ENCODE measurements around the gene LCMT1.

Gene LCMT1

DNA sequence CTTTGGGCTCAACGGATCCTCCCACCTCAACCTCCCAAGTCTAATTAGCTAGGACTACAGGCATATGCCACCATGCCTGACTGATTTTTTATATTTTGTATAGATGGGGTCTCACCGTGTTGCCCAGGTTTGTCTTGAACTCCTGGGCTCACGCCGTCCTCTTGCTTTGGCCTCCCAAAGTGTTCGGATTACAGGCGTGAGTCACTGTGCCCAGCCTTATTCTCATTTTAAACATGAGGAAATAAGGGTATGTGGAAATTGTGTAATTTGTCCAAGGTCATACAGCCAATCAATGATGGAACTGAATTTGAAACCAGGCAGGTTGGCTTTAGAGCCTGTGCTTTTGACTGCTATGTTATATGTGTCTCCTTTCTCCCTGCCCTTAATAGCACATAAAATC, 77.8 kb downstream of the LCMT1 start:
- H3K9ac ChIP-seq (ENCODE audit: low read depth in 1 of 2, low read length in 2 of 2) = no peak overlapping the region
- no peaks in the 10 kb centered on the region for H3K4me1 ChIP-seq (ENCODE audit: control insufficient read depth in 1 of 2, insufficient read depth in 2 of 2, low read length in 2 of 2)
- no peaks in the 10 kb centered on the region for H3K36me3 ChIP-seq (ENCODE audit: control insufficient read depth in 1 of 2, insufficient read depth in 2 of 2, low read length in 2 of 2)
- no peak overlapping the region for H3K27ac ChIP-seq (ENCODE audit: low read depth, low read length)
- H3K27me3 ChIP-seq (ENCODE audit: control insufficient read depth in 1 of 2, insufficient read depth in 2 of 2, low read length in 2 of 2) = no peaks in the 10 kb centered on the region
- H3K4me3 ChIP-seq (ENCODE audit: low read depth in 1 of 2, low read length in 2 of 2) = no peak overlapping the region
- no peaks in the 10 kb centered on the region for H3K9me3 ChIP-seq (ENCODE audit: control insufficient read depth in 1 of 2, low read length in 2 of 2)

DNA sequence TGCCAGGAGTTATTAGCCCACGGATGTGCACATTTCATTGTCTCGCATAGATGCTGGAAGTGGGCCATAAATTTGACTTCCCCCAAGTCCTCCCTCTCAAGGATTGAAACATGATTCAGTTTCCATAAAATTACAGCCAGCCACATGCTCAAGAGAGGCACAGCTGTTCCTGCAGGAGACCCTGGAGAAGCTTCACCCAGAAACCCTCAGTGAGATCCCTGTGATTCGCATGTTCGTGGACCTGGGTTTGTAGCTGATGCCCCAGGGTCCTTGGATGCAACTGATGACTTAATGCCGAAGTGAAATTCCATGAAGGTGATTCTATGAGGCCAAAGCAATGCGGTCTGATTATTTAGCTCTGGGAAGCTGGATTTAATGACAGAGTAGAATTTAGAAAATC, 80.6 kb downstream of the LCMT1 start:
- no peak overlapping the region for H3K4me3 ChIP-seq (ENCODE audit: low read depth in 1 of 2, low read length in 2 of 2)
- no peaks in the 10 kb centered on the region for H3K4me1 ChIP-seq (ENCODE audit: control insufficient read depth in 1 of 2, insufficient read depth in 2 of 2, low read length in 2 of 2)
- H3K27ac ChIP-seq (ENCODE audit: low read depth, low read length) = no peak overlapping the region
- no peaks in the 10 kb centered on the region for H3K9me3 ChIP-seq (ENCODE audit: control insufficient read depth in 1 of 2, low read length in 2 of 2)
- no peaks in the 10 kb centered on the region for H3K36me3 ChIP-seq (ENCODE audit: control insufficient read depth in 1 of 2, insufficient read depth in 2 of 2, low read length in 2 of 2)
- no peaks in the 10 kb centered on the region for H3K27me3 ChIP-seq (ENCODE audit: control insufficient read depth in 1 of 2, insufficient read depth in 2 of 2, low read length in 2 of 2)
- H3K9ac ChIP-seq (ENCODE audit: low read depth in 1 of 2, low read length in 2 of 2) = no peak overlapping the region

DNA sequence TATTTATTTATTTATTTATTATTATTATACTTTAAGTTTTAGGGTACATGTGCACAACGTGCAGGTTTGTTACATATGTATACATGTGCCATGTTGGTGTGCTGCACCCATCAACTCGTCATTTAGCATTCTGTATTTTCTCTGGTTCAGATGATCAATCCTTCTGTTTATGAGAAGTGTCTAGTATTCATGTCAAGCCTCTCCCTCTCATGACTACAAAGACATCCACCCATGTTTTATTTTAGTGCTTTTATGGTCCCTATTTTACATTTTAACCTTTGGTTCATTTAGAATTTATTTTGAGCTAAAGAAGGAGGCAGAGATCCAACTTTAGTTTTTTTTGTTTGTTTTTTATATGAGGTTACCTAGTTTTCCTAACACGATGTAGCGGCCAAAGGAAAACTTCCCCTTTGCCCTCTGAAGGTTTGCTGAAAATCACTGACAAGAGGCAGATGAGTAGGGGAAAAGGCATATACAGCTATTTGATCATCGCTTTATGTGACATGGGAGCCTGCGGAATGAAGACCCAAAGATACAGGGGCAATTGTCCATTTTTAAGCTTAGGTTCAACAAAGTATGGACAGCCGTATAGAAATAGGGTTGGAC, 82.8 kb downstream of the LCMT1 start:
- no peaks in the 10 kb centered on the region for H3K4me1 ChIP-seq (ENCODE audit: control insufficient read depth in 1 of 2, insufficient read depth in 2 of 2, low read length in 2 of 2)
- H3K9me3 ChIP-seq (ENCODE audit: control insufficient read depth in 1 of 2, low read length in 2 of 2) = no peaks in the 10 kb centered on the region
- no peak overlapping the region for H3K9ac ChIP-seq (ENCODE audit: low read depth in 1 of 2, low read length in 2 of 2)
- H3K27me3 ChIP-seq (ENCODE audit: control insufficient read depth in 1 of 2, insufficient read depth in 2 of 2, low read length in 2 of 2) = no peaks in the 10 kb centered on the region
- no peak overlapping the region for H3K4me3 ChIP-seq (ENCODE audit: low read depth in 1 of 2, low read length in 2 of 2)
- no peaks in the 10 kb centered on the region for H3K36me3 ChIP-seq (ENCODE audit: control insufficient read depth in 1 of 2, insufficient read depth in 2 of 2, low read length in 2 of 2)
- H3K27ac ChIP-seq (ENCODE audit: low read depth, low read length) = no peak overlapping the region

DNA sequence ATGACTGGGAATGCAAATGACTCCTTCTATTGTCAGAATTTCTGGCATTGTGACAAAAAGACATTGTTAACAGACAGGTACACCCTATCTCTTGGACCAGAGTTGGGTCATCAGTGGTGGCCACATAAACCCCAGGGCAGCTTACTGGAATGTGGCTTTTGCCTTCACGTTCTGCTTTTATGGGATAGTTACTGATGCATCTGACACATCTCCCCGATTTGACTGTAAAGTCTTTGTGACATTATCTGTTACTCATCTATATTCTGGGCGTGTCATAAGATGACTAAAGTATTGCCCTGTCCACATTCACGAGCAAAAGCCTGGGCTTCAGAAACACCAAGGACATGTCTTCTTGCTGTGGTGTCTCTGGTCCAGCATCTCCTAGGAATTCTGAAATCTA, 86.5 kb downstream of the LCMT1 start:
- Histone ChIP-seq H3K9ac (ENCODE audit: low read depth in 1 of 2, low read length in 2 of 2) (no peak overlapping the region), H3K36me3 (ENCODE audit: control insufficient read depth in 1 of 2, insufficient read depth in 2 of 2, low read length in 2 of 2) (no peaks in the 10 kb centered on the region), H3K9me3 (ENCODE audit: control insufficient read depth in 1 of 2, low read length in 2 of 2) (no peaks in the 10 kb centered on the region), H3K27me3 (ENCODE audit: control insufficient read depth in 1 of 2, insufficient read depth in 2 of 2, low read length in 2 of 2) (no peaks in the 10 kb centered on the region), H3K27ac (ENCODE audit: low read depth, low read length) (no peak overlapping the region), H3K4me3 (ENCODE audit: low read depth in 1 of 2, low read length in 2 of 2) (no peak overlapping the region), H3K4me1 (ENCODE audit: control insufficient read depth in 1 of 2, insufficient read depth in 2 of 2, low read length in 2 of 2) (no peaks in the 10 kb centered on the region)

DNA sequence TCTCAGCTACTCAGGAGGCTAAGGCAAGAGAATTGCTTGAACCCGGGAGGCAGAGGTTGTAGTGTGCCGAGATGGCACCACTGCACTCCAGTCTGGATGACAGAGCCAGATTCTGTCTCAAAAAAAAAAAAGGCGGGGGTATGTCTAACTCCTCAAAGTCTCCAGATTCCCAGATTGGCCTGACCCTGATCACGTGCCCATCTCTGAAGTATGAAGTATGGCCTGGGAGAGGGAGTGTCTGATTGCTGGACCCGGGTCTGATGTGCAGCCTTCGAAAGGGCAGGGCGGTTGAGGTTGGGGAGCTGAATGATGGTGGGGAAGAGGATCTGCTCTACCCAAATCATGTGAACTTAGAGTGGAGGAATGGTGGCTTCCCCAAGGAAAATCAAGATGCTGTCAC, 87.9 kb downstream of the LCMT1 start:
- no peaks in the 10 kb centered on the region for H3K27me3 ChIP-seq (ENCODE audit: control insufficient read depth in 1 of 2, insufficient read depth in 2 of 2, low read length in 2 of 2)
- H3K9ac ChIP-seq (ENCODE audit: low read depth in 1 of 2, low read length in 2 of 2) = no peak overlapping the region
- no peaks in the 10 kb centered on the region for H3K9me3 ChIP-seq (ENCODE audit: control insufficient read depth in 1 of 2, low read length in 2 of 2)
- H3K4me1 ChIP-seq (ENCODE audit: control insufficient read depth in 1 of 2, insufficient read depth in 2 of 2, low read length in 2 of 2) = no peaks in the 10 kb centered on the region
- H3K36me3 ChIP-seq (ENCODE audit: control insufficient read depth in 1 of 2, insufficient read depth in 2 of 2, low read length in 2 of 2) = no peaks in the 10 kb centered on the region
- H3K27ac ChIP-seq (ENCODE audit: low read depth, low read length) = no peak overlapping the region
- no peak overlapping the region for H3K4me3 ChIP-seq (ENCODE audit: low read depth in 1 of 2, low read length in 2 of 2)

DNA sequence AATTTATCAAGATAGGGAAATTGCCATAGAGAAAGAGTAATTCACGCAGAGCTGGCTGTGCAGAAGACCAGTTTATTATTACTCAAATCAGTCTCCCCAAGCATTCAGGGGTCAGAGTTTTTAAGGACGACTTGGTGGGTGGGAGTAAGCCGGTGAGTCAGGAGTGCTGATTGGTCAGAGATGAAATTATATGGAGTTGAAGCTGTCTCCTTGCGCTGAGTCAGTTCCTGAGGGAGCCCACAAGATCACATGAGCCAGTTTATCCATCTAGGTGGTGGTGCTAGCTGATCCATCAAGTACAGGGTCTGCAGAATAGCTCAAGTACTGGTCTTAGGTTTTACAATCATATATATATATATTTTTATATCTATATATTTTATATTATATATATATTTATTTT, 99.2 kb downstream of the LCMT1 start:
- no peaks in the 10 kb centered on the region for H3K27me3 ChIP-seq (ENCODE audit: control insufficient read depth in 1 of 2, insufficient read depth in 2 of 2, low read length in 2 of 2)
- H3K27ac ChIP-seq (ENCODE audit: low read depth, low read length) = no peak overlapping the region
- no peaks in the 10 kb centered on the region for H3K4me1 ChIP-seq (ENCODE audit: control insufficient read depth in 1 of 2, insufficient read depth in 2 of 2, low read length in 2 of 2)
- no peak overlapping the region for H3K9ac ChIP-seq (ENCODE audit: low read depth in 1 of 2, low read length in 2 of 2)
- no peaks in the 10 kb centered on the region for H3K36me3 ChIP-seq (ENCODE audit: control insufficient read depth in 1 of 2, insufficient read depth in 2 of 2, low read length in 2 of 2)
- no peaks in the 10 kb centered on the region for H3K9me3 ChIP-seq (ENCODE audit: control insufficient read depth in 1 of 2, low read length in 2 of 2)
- no peak overlapping the region for H3K4me3 ChIP-seq (ENCODE audit: low read depth in 1 of 2, low read length in 2 of 2)

DNA sequence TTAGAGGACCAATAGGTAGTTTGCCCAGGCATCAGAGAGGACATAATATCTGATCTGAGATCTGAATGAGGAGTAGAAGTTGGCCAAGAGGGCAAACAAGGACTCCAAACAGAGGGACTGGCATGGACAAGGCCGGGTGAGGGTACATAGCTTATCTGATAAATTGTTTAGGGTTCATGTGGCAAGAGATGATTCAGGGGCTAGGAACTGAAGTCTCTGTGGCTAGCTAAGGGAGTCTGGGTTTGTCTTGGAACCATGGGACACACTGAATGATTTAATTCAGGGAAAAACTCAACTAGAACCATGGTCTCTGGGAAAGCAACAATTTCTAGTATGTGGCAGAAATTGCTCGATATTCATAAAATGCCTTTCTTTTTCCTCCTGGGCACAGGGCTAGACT, 101.1 kb downstream of the LCMT1 start:
- no peak overlapping the region for H3K4me3 ChIP-seq (ENCODE audit: low read depth in 1 of 2, low read length in 2 of 2)
- H3K27me3 ChIP-seq (ENCODE audit: control insufficient read depth in 1 of 2, insufficient read depth in 2 of 2, low read length in 2 of 2) = no peaks in the 10 kb centered on the region
- H3K36me3 ChIP-seq (ENCODE audit: control insufficient read depth in 1 of 2, insufficient read depth in 2 of 2, low read length in 2 of 2) = no peaks in the 10 kb centered on the region
- no peak overlapping the region for H3K9ac ChIP-seq (ENCODE audit: low read depth in 1 of 2, low read length in 2 of 2)
- no peaks in the 10 kb centered on the region for H3K4me1 ChIP-seq (ENCODE audit: control insufficient read depth in 1 of 2, insufficient read depth in 2 of 2, low read length in 2 of 2)
- no peak overlapping the region for H3K27ac ChIP-seq (ENCODE audit: low read depth, low read length)
- no peaks in the 10 kb centered on the region for H3K9me3 ChIP-seq (ENCODE audit: control insufficient read depth in 1 of 2, low read length in 2 of 2)

DNA sequence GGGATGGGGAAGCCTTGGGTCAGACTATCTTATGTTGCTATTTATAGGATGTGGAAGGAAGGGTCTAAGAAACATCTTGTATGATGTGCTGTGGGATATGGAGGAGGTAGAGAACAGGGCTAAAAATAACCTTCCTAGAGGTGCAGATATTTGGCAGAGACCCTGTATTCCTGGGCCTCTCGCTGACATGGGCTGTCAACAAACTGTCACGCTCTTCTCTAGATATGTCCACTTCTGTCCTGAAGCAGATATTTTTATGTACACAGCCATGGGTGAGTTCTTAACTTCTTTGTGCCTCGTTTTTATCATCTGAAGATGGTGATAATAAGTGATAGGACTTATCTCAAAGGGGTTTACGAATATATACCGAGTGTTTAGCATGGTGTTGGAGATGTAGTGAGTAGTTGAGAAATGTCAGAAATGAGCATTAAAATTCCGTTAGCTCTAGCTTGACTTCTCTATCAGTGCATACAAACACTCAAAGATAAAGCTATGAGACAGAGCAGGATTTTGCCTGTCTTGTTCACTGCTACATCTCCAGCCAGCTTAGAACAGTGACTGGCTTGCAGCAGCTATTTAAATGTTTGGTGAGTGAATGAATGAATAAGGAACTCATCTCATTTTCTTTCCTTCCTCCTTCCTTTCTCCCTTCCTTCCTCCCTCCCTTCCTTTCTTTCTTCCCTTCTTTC, 102.3 kb downstream of the LCMT1 start:
- no peak overlapping the region for H3K27ac ChIP-seq (ENCODE audit: low read depth, low read length)
- H3K4me1 ChIP-seq (ENCODE audit: control insufficient read depth in 1 of 2, insufficient read depth in 2 of 2, low read length in 2 of 2) = no peaks in the 10 kb centered on the region

DNA sequence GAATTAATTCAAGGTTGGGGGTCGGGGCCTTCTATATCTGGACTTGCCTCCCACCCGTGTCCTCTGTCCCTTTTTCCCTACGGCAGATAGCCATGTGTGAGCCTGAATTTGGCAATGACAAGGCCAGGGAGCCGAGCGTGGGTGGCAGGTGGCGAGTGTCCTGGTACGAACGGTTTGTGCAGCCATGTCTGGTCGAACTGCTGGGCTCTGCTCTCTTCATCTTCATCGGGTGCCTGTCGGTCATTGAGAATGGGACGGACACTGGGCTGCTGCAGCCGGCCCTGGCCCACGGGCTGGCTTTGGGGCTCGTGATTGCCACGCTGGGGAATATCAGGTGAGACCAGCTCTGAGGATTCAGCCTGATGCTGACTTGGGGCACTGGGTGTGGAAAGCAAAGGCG, 105.6 kb downstream of the LCMT1 start:
- no peak overlapping the region for H3K4me3 ChIP-seq (ENCODE audit: low read depth in 1 of 2, low read length in 2 of 2)
- H3K9me3 ChIP-seq (ENCODE audit: control insufficient read depth in 1 of 2, low read length in 2 of 2) = no peaks in the 10 kb centered on the region
- no peaks in the 10 kb centered on the region for H3K4me1 ChIP-seq (ENCODE audit: control insufficient read depth in 1 of 2, insufficient read depth in 2 of 2, low read length in 2 of 2)
- no peak overlapping the region for H3K9ac ChIP-seq (ENCODE audit: low read depth in 1 of 2, low read length in 2 of 2)
- H3K27me3 ChIP-seq (ENCODE audit: control insufficient read depth in 1 of 2, insufficient read depth in 2 of 2, low read length in 2 of 2) = no peaks in the 10 kb centered on the region
- no peak overlapping the region for H3K27ac ChIP-seq (ENCODE audit: low read depth, low read length)
- no peaks in the 10 kb centered on the region for H3K36me3 ChIP-seq (ENCODE audit: control insufficient read depth in 1 of 2, insufficient read depth in 2 of 2, low read length in 2 of 2)

More for the DNA sequence above, 102.3 kb downstream of the LCMT1 start:
- Histone ChIP-seq H3K36me3 (ENCODE audit: control insufficient read depth in 1 of 2, insufficient read depth in 2 of 2, low read length in 2 of 2) (no peaks in the 10 kb centered on the region), H3K9ac (ENCODE audit: low read depth in 1 of 2, low read length in 2 of 2) (no peak overlapping the region), H3K9me3 (ENCODE audit: control insufficient read depth in 1 of 2, low read length in 2 of 2) (no peaks in the 10 kb centered on the region), H3K4me3 (ENCODE audit: low read depth in 1 of 2, low read length in 2 of 2) (no peak overlapping the region), H3K27me3 (ENCODE audit: control insufficient read depth in 1 of 2, insufficient read depth in 2 of 2, low read length in 2 of 2) (no peaks in the 10 kb centered on the region)

DNA sequence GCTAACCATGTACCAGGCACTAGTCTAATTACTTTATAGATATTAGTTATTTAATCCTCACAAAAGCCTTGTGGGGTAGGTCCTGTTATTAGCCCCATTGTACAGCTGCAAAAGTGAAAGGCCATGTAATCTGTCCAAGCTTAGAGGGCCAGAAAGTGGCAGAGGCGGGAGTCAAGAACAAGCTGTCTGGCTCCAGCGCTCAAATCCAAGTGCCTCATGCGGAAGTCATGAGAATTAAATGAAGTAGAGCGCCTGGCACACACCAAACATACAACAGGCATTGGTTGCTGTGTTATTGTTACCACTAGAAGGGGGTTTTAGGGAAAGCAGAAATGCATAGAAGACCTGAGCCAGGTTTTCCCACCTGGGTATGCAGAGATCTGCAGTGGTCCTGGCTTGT, 106.4 kb downstream of the LCMT1 start:
- Histone ChIP-seq H3K27me3 (ENCODE audit: control insufficient read depth in 1 of 2, insufficient read depth in 2 of 2, low read length in 2 of 2) (no peaks in the 10 kb centered on the region), H3K9me3 (ENCODE audit: control insufficient read depth in 1 of 2, low read length in 2 of 2) (no peaks in the 10 kb centered on the region), H3K27ac (ENCODE audit: low read depth, low read length) (no peak overlapping the region), H3K4me1 (ENCODE audit: control insufficient read depth in 1 of 2, insufficient read depth in 2 of 2, low read length in 2 of 2) (no peaks in the 10 kb centered on the region), H3K4me3 (ENCODE audit: low read depth in 1 of 2, low read length in 2 of 2) (no peak overlapping the region), H3K9ac (ENCODE audit: low read depth in 1 of 2, low read length in 2 of 2) (no peak overlapping the region), H3K36me3 (ENCODE audit: control insufficient read depth in 1 of 2, insufficient read depth in 2 of 2, low read length in 2 of 2) (no peaks in the 10 kb centered on the region)
